Stimulated activated CD8-positive, alpha-beta memory T cell treated with anti-CD3 and anti-CD28 coated beads, Interleukin-2, amount 100 ng/mL, for 48 hours (primary cell): ENCODE measurements around the gene PRL.

Experiments used
- DNase-seq, 2 donors: peaks; one replicate each; pipeline ENCODE4 v3.0.0-alpha.2; 2020; ENCODE audit warnings: low read depth in 2 of 2

The PRL gene

GRCh38 chr6:22296936-22297335 lies at the start of gene PRL:
Gene PRL, minus strand, starts transcription at chr6:22297036. Its CDS starts 54 bp downstream, at chr6:22296982.
- DNase-seq = no peak

GRCh38 chr6:22343864-22344263 lies 47.0 kb upstream of the PRL start:
- no peak for DNase-seq

GRCh38 chr6:22334778-22335177 lies 37.9 kb upstream of the PRL start:
- no peak for DNase-seq

- DNase-seq = no peak
Observed at GRCh38 chr6:22333802-22334201, 37.0 kb upstream of the PRL start.

GRCh38 chr6:22332711-22333110 lies 35.9 kb upstream of the PRL start:
- no peak for DNase-seq

- no peak for DNase-seq
Observed at GRCh38 chr6:22332216-22332615, 35.4 kb upstream of the PRL start.

GRCh38 chr6:22330941-22331340 lies 34.1 kb upstream of the PRL start:
- DNase-seq = no peak

- no peak for DNase-seq
Observed at GRCh38 chr6:22328474-22328873, 31.6 kb upstream of the PRL start.

GRCh38 chr6:22327881-22328280 lies 31.0 kb upstream of the PRL start:
- no peak for DNase-seq

- DNase-seq = no peak
Observed at GRCh38 chr6:22326500-22326899, 29.7 kb upstream of the PRL start.

- DNase-seq = no peak
Observed at GRCh38 chr6:22325481-22325880, 28.6 kb upstream of the PRL start.

GRCh38 chr6:22323848-22324247 lies 27.0 kb upstream of the PRL start:
- DNase-seq = no peak

GRCh38 chr6:22322103-22323030 lies 25.5 kb upstream of the PRL start:
- DNase-seq = no peak

- no peak for DNase-seq
Observed at GRCh38 chr6:22320750-22321149, 23.9 kb upstream of the PRL start.

GRCh38 chr6:22318404-22318803 lies 21.6 kb upstream of the PRL start:
- DNase-seq = no peak

- DNase-seq = no peak
Observed at GRCh38 chr6:22313796-22314195, 17.0 kb upstream of the PRL start.

GRCh38 chr6:22308939-22309338 lies 12.1 kb upstream of the PRL start:
- DNase-seq = no peak

- no peak for DNase-seq
Observed at GRCh38 chr6:22306741-22307466, 10.1 kb upstream of the PRL start.

GRCh38 chr6:22302838-22303237 lies 6.0 kb upstream of the PRL start:
- DNase-seq = no peak

- DNase-seq = no peak
Observed at GRCh38 chr6:22300273-22300998, 3.6 kb upstream of the PRL start.

- DNase-seq = no peak
Observed at GRCh38 chr6:22298475-22298890, 1.6 kb upstream of the PRL start.

- DNase-seq = no peak
Observed at GRCh38 chr6:22296067-22296466, 769 bp downstream of the PRL start.
